ENCODE results near the gene NUDT3. TPM values are rescaled to one million over a fixed set of nuclear protein-coding genes. Genes with fewer than 3 reads are reported as not detected.

The NUDT3 gene
- total RNA-seq, 1 donor from 2014 or later, result 31.7 TPM

DNA sequence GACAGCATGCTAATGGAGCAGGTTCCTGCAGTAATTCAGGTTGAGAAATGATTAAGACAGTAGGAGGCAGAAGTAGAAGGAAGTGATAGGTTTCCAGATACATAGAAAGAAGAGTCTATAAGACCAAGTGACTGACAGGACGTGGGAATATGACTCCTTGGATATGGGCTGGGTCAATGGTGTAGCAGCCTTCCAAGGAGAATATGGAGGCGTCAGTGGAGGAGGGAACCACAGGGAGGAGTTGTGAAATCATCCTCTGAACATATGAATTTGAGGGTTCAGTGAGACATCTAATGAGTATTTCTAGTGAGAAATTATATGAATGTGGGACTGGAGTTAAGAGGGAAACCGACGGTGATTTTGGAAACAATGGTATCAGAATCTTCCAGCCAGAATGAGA lies 43.3 kb downstream of the NUDT3 start:
- no peak for DNase-seq (ENCODE audit: low read depth)
- Histone ChIP-seq H3K27me3 (ENCODE audit: control insufficient read depth, insufficient read depth, low read length) (no peaks in the 10 kb centered on the region), H3K4me3 (ENCODE audit: low read depth, low read length) (no peak overlapping the region), H3K36me3 (ENCODE audit: control insufficient read depth, insufficient read depth, low read length) (no peaks in the 10 kb centered on the region)
- TF ChIP-seq, protein P1, sequence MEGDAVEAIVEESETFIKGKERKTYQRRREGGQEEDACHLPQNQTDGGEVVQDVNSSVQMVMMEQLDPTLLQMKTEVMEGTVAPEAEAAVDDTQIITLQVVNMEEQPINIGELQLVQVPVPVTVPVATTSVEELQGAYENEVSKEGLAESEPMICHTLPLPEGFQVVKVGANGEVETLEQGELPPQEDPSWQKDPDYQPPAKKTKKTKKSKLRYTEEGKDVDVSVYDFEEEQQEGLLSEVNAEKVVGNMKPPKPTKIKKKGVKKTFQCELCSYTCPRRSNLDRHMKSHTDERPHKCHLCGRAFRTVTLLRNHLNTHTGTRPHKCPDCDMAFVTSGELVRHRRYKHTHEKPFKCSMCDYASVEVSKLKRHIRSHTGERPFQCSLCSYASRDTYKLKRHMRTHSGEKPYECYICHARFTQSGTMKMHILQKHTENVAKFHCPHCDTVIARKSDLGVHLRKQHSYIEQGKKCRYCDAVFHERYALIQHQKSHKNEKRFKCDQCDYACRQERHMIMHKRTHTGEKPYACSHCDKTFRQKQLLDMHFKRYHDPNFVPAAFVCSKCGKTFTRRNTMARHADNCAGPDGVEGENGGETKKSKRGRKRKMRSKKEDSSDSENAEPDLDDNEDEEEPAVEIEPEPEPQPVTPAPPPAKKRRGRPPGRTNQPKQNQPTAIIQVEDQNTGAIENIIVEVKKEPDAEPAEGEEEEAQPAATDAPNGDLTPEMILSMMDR (IDR thresholded peaks at IDR 0.05; ENCODE audit: insufficient read depth, low read length, poor library complexity, severe bottlenecking), result no peak

DNA sequence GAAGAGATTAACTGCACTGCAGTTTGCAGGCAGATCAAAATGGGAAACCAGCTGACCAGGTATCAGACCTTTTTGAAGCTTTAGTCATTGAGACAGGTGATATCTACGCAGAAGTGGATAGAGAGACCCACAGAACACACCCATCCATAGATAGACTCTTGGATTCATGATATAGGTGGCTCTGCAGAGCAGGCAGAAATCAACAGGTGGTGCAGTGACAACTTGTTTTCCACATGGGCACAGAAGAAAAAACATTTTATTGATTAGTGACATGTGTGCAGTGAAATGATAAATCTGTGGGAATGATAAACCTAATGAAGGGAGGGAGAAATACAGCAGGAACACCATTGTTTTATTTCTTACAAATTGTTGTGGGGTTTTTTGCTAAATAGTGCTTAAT lies 45.2 kb downstream of the NUDT3 start:
- no peak for DNase-seq (ENCODE audit: low read depth)
- Histone ChIP-seq H3K4me3 (ENCODE audit: low read depth, low read length) (no peak overlapping the region), H3K27me3 (ENCODE audit: control insufficient read depth, insufficient read depth, low read length) (no peaks in the 10 kb centered on the region), H3K36me3 (ENCODE audit: control insufficient read depth, insufficient read depth, low read length) (no peaks in the 10 kb centered on the region)
- TF ChIP-seq, protein P1 (IDR thresholded peaks at IDR 0.05; ENCODE audit: insufficient read depth, low read length, poor library complexity, severe bottlenecking), result no peak

DNA sequence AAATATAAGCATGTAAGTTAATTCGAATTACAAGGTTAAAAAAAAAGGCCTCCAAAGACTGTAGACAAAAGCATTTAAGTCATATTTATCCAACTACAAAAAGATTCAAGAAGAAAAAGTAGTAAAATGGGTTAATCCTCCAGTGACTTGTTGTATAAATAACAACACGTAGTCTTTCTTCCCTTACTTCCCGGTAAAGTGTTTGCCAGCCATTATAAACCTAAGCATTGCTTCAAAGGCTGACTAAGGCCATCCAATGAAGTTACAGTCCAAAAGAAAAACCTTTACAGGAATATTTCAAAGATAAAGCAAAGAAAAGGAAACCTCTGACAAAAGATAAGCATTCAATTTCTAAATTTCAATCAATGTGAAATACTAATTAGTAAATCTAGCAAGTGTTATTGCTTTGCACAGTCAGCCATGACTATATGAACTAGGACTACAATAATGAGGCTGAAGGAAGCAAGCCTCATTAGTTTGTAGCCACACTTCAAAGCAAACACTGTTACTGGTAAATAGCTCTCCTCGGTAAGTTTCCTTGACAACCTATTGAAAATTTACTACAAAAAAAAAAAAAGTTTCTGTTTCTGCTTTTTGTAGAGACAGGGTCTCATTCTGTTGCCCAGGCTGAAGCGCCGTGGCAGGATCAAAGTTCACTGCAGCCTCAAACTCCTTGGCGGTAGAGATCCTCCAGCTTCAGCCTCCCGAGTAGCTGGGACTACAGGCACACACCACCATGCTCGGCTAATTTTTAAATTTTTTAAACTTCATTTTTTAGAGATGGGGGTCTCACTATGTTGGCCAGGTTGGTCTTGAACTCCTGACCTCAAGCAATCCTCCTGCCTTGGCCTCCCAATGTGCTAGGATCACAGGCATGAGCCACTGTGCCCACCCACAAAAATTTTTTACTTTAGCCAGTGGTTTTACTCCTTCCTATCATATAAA lies 46.0 kb downstream of the NUDT3 start:
- no peaks in the 10 kb centered on the region for H3K36me3 ChIP-seq (ENCODE audit: control insufficient read depth, insufficient read depth, low read length)
- no peak overlapping the region for H3K4me3 ChIP-seq (ENCODE audit: low read depth, low read length)
- H3K27me3 ChIP-seq (ENCODE audit: control insufficient read depth, insufficient read depth, low read length), result no peaks in the 10 kb centered on the region
- TF ChIP-seq, protein P1 (IDR thresholded peaks at IDR 0.05; ENCODE audit: insufficient read depth, low read length, poor library complexity, severe bottlenecking), result no peak
- no peak for DNase-seq (ENCODE audit: low read depth)

DNA sequence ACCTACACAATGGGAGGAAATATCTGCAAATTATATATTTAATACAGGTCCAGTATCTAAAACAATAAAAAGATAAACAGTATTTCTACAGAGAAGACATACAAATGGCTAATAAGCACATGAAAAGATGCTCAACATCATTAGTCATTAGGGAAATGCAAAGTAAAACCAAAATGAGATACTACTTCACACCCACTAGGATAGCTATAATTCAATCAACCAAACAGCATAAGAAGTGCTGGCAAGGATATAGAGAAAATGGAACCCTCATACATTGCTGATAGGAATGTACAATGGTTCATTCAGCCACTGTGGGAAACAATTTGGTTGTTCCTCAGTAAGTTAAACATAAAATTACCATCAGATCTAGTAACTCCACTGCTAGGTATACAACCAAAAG lies 48.7 kb downstream of the NUDT3 start:
- no peak overlapping the region for H3K4me3 ChIP-seq (ENCODE audit: low read depth, low read length)
- H3K36me3 ChIP-seq (ENCODE audit: control insufficient read depth, insufficient read depth, low read length), result no peaks in the 10 kb centered on the region
- H3K27me3 ChIP-seq (ENCODE audit: control insufficient read depth, insufficient read depth, low read length), result no peaks in the 10 kb centered on the region
- TF ChIP-seq, protein P1 (IDR thresholded peaks at IDR 0.05; ENCODE audit: insufficient read depth, low read length, poor library complexity, severe bottlenecking), result no peak
- DNase-seq (ENCODE audit: low read depth), result no peak

DNA sequence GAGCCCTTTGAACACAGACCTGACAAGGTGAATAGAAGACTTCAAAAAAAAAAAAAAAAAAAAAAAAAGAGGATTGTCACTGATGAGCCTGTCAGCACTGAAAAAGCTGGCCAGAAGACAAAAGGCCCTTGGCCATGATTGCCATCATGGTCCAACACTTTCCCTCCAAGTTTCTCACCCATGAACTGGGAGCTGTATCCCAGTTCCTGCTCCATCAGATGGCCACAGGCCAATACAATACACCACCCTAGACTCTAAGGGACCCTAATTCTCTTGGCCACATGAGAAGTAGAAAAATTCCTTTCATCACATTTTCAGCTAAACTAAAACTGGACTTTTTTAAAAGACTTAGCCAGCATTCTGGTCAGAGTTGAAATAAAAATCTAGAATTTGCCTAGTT lies 50.2 kb downstream of the NUDT3 start:
- no peak for DNase-seq (ENCODE audit: low read depth)
- no peak overlapping the region for H3K4me3 ChIP-seq (ENCODE audit: low read depth, low read length)

More for the DNA sequence above, 50.2 kb downstream of the NUDT3 start:
- Histone ChIP-seq H3K27me3 (ENCODE audit: control insufficient read depth, insufficient read depth, low read length) (no peaks in the 10 kb centered on the region), H3K36me3 (ENCODE audit: control insufficient read depth, insufficient read depth, low read length) (no peaks in the 10 kb centered on the region)
- TF ChIP-seq, protein P1 (IDR thresholded peaks at IDR 0.05; ENCODE audit: insufficient read depth, low read length, poor library complexity, severe bottlenecking), result no peak
